Umbilical cord (tissue), 2 donors: ENCODE measurements around the gene OCLN. TPM values are rescaled to one million over a fixed set of nuclear protein-coding genes. Genes with fewer than 3 reads are reported as not detected.
A peak's percentile ranks its signal among the peaks of the same experiment; 100 is the strongest.
"Not testable (repeated sequence)": the region's sequence is repeated elsewhere in the genome, so short reads cannot be mapped to it uniquely, and the experiment has no call there.

Experiments used
- DNase-seq: peaks from one replicate; pipeline ENCODE4 v3.0.0-alpha.2; 2015; ENCODE audit warnings: low spot score
- total RNA-seq: library from RNA; depleted of rRNA; stranded (reverse); fragments of >200 nt; gene quantifications from one replicate; pipeline ENCODE4 v1.2.3, GENCODE V29; 2014; ENCODE audit warnings: low replicate concordance; ENCODE audit not compliant: insufficient read depth

Gene OCLN
- total RNA-seq, 1 donor from 2014 or later = 12.5 TPM

DNA sequence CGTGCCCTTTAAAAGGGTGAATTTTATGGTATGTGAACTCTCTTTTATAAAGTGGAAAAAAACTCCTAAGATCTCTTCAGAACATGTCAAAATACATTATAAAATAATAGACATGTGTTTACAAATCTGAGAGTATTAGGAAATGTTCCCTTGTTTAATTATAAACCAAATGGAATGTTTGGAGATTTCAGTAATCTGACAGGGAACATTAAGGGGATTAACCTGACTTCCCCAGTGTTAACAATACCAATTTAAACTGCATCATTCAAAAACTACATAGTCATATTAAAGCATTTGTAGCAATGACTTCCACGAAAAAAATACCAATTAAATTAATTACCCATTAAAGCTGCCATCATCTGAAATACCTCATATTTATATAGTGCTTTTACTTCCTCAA, 1.6 kb upstream of the OCLN start:
- no peak for DNase-seq

DNA sequence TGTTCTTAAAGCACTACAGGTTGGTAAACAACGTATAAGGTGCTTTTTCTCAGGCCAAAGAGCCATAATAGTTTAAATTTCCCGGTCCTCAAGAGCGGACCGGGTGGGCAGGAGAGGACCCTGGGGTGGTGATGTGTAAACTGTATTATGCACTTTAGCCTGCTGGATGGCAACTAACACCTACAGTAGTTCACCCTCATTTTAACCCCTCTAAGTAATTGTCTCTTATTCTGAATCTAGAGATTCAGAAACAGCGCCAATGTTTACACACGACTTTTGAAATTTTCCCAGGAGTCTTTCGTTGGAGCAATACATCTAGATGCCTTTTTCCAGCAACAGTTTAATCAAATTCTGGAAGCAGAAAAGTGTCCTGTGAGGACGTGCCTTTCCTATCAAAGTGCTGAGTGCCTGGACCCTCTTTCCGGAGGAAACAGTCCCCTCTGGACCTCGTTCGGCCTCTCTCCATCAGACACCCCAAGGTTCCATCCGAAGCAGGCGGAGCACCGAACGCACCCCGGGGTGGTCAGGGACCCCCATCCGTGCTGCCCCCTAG, 676 bp upstream of the OCLN start:
- DNase-seq = no peak

DNA sequence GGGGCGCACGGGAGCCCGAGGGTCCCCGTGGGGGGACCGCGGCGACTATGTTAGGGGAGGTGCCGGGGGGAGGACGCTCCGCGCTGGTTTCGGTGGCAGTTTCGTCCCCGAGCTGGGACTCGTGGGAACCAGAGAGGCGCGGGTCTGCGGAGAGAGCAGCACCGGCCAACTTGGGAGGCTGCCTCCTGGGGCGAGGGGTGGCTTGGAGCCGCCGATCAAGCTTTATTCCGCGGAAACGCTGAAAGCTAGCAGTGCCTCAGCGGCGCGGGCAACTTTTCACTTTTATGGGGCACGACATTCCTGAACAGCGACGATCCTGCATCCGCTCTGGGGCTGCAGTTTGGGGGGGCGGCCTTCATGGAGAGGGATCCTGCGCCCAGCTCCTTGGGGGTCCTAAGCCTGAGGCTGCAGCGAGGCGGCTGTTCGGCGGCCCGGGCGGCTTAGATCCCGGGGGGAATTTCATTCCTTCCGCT, 369 bp downstream of the OCLN start:
- DNase-seq = no peak

DNA sequence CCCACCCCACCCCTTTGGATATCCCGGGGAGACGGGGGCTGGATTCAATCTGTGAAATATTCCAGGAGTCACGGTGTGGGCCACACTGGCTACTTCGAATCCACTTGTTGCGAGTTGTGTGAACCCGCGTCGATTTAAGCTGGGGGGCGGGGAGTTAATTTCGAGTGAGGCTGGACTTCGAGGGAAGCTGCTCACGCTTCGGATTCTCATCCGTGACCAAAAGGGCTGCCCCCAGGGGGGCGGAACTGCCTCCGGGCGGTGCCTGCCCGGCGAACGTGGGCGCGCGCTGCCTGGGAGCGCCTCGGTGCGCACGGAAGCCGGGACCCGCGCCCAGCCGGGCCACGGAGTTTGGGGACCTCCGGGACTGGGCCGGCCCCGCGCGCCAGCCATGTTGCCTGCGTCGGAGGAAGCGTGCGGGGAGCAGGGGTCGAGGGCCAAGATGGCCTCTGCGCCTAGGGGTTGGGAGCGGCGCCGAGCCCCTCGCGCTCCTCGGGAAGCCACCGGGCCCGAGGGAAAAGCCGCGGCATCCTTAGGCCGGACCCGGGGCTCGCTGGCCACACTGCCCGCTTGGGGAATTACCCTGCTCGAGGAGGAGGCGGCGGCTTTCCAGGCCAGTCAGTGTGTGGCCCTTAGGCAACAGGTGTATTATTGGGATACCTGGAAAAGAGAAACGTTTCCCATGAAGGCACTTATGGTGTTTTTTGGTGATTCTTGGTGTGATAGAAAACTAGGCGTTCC, 975 bp downstream of the OCLN start:
- peak; percentile 23 for DNase-seq

DNA sequence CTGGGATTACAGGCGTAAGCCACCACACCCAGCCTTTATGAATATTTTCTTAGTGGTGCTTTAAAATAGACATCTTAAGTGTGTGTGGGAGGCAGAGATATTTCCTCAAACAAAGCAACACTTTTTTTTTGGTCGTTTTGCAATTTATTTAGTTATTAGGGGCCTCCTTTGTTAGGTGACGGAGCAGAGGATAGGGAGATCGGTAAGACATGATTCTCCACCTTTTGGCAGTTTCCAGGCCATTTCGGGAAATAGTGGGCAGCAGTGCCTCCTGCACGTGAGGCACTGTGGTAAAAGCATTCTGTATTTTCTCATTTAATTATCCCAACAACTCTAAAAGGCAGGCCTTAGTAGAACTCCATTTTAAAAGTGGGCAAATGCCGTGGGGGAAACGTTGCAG, 1.9 kb downstream of the OCLN start:
- no peak for DNase-seq

DNA sequence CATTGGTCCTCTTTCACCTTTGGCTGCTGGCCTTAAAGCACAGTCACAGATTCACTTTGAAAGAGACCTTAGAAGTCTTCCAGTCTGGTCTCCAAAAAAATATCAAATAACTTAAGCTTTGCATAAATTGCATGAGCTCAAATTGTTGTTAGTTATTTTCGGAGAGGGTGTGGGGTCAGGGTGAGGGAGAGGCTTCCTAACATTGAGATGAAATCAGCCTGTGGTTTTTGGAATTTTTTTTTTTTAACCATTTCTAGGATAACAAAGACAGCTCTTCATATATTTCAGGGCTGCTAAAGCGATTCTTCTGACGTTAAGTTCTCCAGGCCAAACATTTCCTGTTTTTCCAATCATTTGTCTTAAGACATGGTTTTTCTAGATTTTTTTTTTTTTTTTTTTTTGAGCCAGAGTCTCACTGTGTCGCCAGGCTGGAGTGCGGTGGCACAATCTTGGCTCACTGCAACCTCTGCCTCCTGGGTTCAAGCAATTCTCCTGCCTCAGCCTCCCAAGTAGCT, 4.5 kb downstream of the OCLN start:
- DNase-seq = no peak

DNA sequence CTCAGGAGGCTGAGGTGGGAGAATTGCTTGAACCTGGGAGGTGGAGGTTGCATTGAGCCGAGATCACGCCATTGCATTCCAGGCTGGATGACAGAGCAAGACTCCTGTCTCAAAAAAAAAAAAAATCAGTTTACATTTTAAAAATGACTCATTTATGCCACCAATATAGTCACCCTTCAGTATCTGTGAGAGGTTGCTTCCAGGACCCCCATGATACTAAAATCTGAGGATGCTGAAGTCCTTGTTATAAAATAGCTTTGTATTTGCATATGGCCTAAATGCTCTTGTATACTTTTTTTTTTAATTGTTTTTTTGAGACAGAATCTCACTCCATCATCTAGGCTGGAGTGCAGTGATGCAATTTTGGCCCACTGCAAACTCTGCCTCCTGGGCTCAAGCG, 5.8 kb downstream of the OCLN start:
- DNase-seq = no peak

DNA sequence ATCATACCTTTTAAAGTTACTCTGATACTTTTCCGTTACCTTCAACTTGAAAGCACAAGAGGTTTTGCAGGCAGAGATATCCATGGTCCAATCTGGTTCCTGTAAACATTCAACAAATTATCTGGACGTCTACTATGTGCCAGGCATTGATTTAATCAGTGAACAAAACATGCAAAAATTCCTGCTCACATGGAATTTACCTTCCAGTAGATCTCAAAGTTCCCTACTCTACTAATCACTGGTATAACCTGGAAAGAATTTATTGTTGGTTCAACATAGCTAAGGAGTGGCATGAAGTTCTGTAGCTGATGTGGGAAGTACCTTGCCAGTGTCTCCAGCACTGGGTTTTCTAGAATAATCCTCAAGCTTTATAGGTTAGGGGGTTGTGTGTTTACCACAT, 9.8 kb downstream of the OCLN start:
- DNase-seq = no peak

DNA sequence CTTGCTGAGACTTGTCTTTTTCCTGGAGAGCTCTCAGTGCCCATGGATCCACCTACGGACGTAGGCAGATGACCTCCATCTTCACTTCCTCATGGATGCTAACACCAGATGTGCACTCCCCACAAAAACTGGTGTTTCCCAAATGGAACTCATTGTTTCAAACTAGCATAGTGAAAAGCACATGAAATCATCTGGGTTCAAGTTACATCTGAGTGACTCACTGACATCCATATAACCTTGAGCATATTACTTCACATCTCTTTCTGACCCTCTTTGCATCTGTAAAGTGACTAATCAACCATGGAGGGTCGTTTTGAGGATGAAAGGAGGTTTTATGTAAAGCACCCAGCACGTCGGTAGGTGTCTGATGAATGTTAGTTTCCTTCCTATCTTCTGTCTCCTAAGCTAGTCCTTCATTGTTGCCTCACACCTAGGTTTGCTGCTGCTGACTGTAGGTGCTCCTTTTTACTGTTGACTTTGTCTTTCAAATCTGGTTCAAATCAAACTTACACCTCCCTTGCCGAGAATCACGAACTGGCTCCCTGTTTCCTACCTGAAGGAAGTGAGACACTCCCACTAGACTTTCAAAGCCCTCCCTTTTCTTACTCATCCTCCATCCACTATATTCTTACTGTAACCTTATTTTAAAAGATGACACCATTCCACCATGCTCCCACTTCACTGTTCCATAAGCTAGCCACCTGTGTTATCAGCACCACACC, 10.3 kb downstream of the OCLN start:
- DNase-seq = no peak

DNA sequence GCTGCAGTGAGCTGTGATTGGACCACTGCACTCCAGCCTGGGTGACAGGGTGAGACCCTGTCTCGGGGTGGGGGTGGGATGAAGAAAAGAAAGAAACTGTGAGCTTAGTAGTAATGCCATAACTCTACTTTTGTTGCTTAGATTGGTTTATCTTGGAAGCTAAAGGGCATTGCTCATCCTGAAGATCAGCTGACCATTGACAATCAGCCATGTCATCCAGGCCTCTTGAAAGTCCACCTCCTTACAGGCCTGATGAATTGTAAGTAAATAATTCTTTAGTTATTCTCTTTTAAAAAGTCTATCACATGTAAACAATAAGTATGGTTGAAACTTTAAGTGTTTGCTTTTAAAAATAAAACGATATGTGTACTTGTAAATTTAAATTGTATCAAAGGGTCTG, 11.4 kb downstream of the OCLN start:
- DNase-seq = no peak

DNA sequence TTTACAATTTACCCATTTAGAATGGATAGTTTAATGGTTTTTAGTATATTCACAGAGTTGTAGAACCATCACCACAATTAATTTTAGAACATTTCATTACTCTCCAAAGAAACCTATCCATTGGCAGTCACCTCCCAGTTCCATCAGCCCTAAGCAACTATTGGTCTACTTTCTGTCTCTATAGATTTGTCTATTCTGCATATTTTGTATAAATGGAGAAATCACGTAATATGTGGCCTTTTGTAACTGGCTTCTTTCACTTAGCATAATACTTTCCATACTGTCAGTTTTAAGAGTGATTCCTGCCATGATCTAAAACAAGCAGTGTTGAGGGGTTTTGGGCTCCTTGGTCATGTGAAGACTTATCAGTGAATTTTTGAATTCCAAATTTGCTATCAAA, 12.7 kb downstream of the OCLN start:
- no peak for DNase-seq

DNA sequence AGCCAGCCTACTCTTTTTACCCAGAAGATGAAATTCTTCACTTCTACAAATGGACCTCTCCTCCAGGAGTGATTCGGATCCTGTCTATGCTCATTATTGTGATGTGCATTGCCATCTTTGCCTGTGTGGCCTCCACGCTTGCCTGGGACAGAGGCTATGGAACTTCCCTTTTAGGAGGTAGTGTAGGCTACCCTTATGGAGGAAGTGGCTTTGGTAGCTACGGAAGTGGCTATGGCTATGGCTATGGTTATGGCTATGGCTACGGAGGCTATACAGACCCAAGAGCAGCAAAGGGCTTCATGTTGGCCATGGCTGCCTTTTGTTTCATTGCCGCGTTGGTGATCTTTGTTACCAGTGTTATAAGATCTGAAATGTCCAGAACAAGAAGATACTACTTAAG, 16.6 kb downstream of the OCLN start:
- no peak for DNase-seq

DNA sequence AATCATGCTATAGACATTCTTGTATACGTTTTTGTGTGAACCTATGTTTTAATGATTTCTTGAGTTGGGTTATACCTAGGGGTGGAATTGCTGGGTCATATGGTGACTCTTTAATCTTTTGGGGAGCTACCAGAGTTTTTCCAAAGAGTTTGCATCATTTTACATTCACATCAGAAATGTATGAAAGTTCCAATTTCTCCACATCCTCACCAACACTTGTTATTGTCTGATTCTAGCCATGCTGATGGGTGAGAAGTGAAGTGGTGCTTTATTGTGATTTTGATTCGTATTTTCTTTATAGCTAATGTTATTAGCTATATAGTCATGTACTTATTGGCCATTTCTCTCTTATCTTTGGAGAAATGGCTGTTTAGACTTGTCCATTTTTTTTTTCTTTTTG, 18.1 kb downstream of the OCLN start:
- no peak for DNase-seq

DNA sequence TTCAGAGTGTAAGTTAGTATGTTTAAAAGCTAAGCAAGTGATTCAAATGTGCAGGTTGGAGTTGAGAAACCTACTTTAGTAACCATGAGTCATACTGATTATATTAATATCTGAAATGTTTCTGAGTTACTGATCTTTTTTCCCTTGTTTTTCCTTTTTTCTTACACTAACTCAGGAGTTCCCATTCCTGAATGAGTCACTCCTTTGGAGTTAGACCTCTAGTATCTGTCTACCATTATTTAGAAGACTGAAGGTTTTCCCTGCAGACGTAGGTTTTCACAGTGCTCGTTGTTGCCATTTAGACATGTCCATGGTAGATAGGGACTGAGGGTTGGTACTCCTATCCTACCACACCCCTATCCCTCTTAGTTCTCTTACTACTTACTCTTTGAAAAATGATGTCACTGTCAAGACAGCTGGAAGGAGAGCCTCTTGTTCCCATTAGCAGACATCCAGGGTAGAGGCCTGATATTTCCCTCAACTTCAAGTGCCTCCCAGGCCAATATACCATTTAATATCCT, 20.2 kb downstream of the OCLN start:
- no peak for DNase-seq

DNA sequence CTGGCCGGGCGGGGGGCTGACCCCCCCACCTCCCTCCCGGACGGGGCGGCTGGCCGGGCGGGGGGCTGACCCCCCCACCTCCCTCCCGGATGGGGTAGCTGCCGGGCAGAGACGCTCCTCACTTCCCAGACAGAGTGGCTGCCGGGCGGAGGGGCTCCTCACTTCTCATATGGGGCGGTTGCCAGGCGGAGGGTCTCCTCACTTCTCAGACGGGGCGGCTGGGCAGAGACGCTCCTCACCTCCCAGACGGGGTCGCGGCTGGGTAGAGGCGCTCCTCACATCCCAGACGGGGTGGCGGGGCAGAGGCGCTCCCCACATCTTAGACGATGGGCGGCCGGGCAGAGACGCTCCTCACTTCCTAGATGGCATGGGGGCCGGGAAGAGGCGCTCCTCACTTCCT, 23.0 kb downstream of the OCLN start:
- not testable (repeated sequence) for DNase-seq

DNA sequence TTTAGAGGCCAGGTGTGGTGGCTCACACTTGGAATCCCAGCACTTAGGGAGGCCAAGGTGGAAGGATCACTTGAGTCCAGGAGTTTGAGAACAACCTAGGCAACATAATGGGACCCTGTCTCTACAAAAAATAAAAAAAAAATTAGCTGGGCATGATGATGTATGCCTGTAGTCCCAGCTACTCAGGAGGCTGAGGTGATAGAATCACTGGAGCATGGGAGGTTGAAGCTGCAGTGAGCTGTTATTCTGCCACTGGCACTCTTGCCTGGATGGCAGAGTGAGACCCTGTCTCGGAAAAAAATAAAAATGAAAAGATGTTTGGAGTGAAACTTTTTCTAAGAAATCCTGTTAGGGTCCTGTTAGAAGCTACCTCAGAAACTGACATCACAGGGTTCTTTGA, 24.2 kb downstream of the OCLN start:
- DNase-seq = no peak

DNA sequence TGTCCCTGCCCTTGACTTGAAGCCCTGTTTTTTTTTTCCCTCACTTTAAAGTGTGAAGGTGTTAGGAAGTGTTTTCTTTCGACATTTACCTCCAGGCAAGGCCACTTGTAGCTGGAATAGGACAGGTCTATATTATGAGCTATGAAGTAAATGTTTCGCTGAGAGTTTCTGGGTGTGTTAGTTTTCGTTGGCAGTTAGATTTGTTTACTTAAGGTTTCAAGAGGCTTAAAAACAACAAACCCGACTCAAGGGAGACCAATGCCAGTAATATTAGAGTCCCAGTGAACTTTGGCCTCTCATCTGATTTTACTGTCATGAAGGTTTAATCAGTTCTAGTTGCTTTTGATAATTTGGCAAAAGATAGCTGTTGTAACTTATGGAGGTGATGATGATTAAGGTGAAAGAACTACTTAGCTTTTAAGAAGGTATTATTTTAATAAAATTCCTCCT, 25.2 kb downstream of the OCLN start:
- peak; percentile 10 for DNase-seq

DNA sequence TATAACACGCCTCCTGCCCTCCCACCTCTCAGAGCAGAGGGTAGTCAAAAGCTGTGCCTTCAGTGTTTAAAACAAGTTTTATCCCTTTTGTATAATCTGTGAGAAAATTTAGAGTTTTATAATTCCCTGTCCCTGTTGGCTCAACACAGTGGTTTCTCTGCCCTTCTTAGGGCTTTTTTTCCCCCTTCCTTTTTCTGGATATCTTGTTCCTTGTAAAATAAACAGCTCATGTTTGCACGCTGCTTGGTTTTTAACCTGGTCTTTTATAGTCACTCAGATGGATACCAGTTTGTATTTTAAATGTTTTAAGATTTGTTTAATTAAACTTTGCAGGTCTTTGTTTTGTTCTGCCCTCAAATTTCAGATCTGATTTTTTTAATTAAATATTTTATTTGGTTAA, 26.7 kb downstream of the OCLN start:
- no peak for DNase-seq

DNA sequence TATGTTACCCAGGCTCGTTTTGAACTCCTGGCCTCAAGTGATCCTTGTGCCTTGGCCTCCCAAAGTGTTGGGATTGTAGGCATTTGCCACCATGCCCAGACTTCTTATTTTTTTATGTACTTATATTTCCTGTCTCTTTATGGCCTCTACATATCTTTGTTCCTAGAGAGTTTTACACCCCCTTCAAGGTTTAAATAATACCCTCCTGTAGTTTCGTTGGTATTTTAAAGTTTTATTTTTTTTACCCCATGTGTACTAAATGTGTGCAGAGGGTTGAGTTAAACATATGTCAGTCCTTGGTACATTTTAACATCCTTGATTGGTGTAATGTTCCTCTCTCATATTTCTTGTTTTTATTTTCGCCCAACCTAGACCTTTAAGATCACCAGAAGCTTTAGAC, 29.4 kb downstream of the OCLN start:
- DNase-seq = no peak

DNA sequence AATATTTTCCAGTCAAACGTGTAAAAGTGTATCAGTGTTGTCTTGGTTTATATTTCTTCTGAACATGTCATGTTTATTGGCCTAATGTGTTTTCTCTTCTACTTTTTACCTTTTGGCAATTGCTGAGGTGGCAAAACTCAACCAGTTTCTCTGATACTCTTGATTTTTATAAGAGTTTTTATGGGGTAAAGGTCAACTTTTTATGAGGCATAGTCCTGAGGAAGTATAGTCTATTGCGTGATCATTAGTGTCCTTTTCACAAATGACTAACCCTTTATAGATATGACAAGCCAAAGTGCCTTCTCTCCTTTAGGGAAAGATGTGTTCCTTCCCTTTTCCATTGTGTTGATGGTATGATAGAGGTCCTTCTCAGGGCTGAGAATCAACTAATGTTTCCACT, 32.9 kb downstream of the OCLN start:
- DNase-seq = no peak

DNA sequence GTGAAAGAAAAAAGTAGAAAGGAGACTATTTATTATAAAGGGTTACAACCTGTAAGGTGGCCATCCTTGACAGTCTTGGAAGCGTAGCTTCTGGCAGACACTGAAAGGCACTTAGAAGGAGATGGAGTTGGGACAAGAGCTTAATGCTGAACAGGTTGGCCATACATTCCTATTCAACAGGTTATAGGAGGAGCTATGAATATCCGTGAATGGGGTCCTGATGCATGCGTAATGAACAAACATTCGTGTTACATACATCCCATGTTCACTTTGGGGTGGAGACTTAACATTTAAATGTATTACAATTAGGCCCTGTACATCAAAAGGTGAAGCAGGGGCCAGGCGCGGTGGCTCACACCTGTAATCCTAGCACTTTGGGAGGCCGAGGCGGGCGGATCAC, 34.1 kb downstream of the OCLN start:
- DNase-seq = no peak

DNA sequence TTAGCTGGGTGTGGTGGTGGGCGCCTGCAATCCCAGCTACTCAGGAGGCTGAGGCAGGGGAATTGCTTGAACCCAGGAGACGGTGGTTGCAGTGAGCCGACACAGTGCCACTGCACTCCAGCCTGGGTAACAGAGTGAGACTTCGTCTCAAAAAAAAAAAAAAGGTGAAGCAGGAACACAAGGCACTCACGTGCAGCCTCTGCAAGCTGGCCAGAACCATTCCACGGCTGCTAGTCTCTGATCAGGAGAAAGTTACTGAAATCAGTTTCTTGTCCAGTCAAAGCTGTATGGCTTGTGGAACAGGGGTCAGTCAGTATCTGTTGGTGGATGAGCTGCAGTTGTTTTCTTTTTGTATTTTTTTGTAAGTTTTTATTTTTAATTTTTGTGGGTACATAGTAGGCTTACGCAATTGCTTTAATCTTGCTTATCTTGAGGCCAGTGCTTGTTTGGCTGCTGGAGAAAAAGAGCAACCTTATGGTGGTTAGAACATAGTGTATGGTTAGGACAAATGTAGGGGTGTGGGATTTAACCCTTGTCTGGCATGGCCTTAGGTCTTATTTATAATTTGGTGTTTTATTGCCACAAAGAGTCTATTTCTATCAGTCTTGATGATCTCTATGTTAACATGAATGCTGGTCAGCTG, 34.7 kb downstream of the OCLN start:
- DNase-seq = no peak
